HG03025 (cell line): Measurements from ENCODE around the gene PLA2G2F.

Experiments
- ATAC-seq: cut with Tn5 transposase; IDR thresholded peaks from one replicate; pipeline ENCODE4 v1.9.1; 2021; ENCODE audit warnings: mild to moderate bottlenecking, moderate library complexity; ENCODE audit not compliant: unreplicated experiment, low FRiP score

PLA2G2F gene

GRCh38 chr1:20138961-20139550, at the start of gene PLA2G2F:
Gene PLA2G2F (plus strand): TSS chr1:20139323. CDS start chr1:20139428, 105 bp downstream.
- ATAC-seq: no peak

GRCh38 chr1:20089328-20090077, 49.6 kb upstream of the PLA2G2F start:
- ATAC-seq: no peak

- ATAC-seq: no peak
Measured at GRCh38 chr1:20090119-20090518, 49.0 kb upstream of the PLA2G2F start.

- no peak for ATAC-seq
Measured at GRCh38 chr1:20090641-20091040, 48.5 kb upstream of the PLA2G2F start.

GRCh38 chr1:20093303-20093702, 45.8 kb upstream of the PLA2G2F start:
- no peak for ATAC-seq

- no peak for ATAC-seq
Measured at GRCh38 chr1:20093940-20094391, 45.2 kb upstream of the PLA2G2F start.

- ATAC-seq: no peak
Measured at GRCh38 chr1:20095564-20096434, 43.3 kb upstream of the PLA2G2F start.

- no peak for ATAC-seq
Measured at GRCh38 chr1:20096840-20097447, 42.2 kb upstream of the PLA2G2F start.

- ATAC-seq: no peak
Measured at GRCh38 chr1:20099533-20099932, 39.6 kb upstream of the PLA2G2F start.

- ATAC-seq: no peak
Measured at GRCh38 chr1:20100632-20101355, 38.3 kb upstream of the PLA2G2F start.

- ATAC-seq: no peak
Measured at GRCh38 chr1:20102875-20103274, 36.2 kb upstream of the PLA2G2F start.

- ATAC-seq: no peak
Measured at GRCh38 chr1:20105856-20106255, 33.3 kb upstream of the PLA2G2F start.

GRCh38 chr1:20107351-20107750, 31.8 kb upstream of the PLA2G2F start:
- no peak for ATAC-seq

GRCh38 chr1:20107796-20108195, 31.3 kb upstream of the PLA2G2F start:
- no peak for ATAC-seq

- ATAC-seq: no peak
Measured at GRCh38 chr1:20108366-20109123, 30.6 kb upstream of the PLA2G2F start.

- ATAC-seq: no peak
Measured at GRCh38 chr1:20109223-20109856, 29.8 kb upstream of the PLA2G2F start.

GRCh38 chr1:20110679-20111078, 28.4 kb upstream of the PLA2G2F start:
- ATAC-seq: no peak

- no peak for ATAC-seq
Measured at GRCh38 chr1:20111452-20111851, 27.7 kb upstream of the PLA2G2F start.
